Stomach (tissue), 4 donors: ENCODE results near the gene NGLY1.

ENCODE experiments used
- EP300 ChIP-seq: sonication (generic); formaldehyde crosslinking; IDR thresholded peaks from one replicate; pipeline ENCODE4 v1.6.1; 2017; ENCODE audit warnings: antibody characterized with exemption
- POLR2A ChIP-seq, 4 donors: fragments of 450-650 bp; IDR thresholded peaks; one replicate each; pipeline ENCODE4 v1.6.1; 2016; ENCODE audit warnings: antibody characterized with exemption in 4 of 4, control low read depth in 2 of 4, mild to moderate bottlenecking in 1 of 4, moderate library complexity in 1 of 4
- TF ChIP-seq, protein P1 (sequence below), 7 experiments: fragments of 450-650 bp in 4 of 7; fragments of 200-600 bp in 3 of 7; sonication (generic) in 3 of 7; IDR thresholded peaks; one replicate each; pipeline ENCODE4 v1.5.1; 2016 to 2019; ENCODE audit warnings: antibody characterized with exemption in 7 of 7, control low read depth in 2 of 7, mild to moderate bottlenecking in 1 of 7

DNA sequence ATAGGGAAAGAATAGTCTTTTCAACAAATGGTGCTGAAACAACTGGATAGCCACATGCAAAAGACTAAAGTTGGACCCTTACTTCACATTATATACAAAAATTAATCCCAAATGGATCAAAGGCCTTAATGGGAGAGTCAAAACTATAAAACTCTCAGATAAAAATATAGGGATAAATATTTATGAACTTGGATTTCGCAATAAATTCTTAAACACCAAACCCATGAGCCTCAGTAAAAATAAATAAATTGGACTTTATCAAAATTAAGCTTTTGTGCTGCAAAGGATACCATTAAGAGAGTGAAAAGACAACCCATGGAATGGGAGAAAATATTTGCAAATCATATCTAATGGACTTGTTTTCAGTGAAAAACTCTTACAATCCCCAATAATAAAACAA is 99.8 kb downstream of the NGLY1 start:
- TF ChIP-seq, protein P1, sequence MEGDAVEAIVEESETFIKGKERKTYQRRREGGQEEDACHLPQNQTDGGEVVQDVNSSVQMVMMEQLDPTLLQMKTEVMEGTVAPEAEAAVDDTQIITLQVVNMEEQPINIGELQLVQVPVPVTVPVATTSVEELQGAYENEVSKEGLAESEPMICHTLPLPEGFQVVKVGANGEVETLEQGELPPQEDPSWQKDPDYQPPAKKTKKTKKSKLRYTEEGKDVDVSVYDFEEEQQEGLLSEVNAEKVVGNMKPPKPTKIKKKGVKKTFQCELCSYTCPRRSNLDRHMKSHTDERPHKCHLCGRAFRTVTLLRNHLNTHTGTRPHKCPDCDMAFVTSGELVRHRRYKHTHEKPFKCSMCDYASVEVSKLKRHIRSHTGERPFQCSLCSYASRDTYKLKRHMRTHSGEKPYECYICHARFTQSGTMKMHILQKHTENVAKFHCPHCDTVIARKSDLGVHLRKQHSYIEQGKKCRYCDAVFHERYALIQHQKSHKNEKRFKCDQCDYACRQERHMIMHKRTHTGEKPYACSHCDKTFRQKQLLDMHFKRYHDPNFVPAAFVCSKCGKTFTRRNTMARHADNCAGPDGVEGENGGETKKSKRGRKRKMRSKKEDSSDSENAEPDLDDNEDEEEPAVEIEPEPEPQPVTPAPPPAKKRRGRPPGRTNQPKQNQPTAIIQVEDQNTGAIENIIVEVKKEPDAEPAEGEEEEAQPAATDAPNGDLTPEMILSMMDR (IDR thresholded peaks at IDR 0.05): no peak
- no peak for TF ChIP-seq POLR2A (IDR thresholded peaks at IDR 0.05)
- no peak for TF ChIP-seq EP300
